GM18517 (cell line): ENCODE data around the gene SETD5.

Experiments
- ATAC-seq: cut with Tn5 transposase; IDR thresholded peaks from one replicate; pipeline ENCODE4 v1.9.1; 2021; ENCODE audit warnings: mild to moderate bottlenecking, moderate library complexity; ENCODE audit not compliant: unreplicated experiment

The SETD5 gene

GRCh38 chr3:9397332-9397905 lies at the start of gene SETD5:
Gene SETD5 (plus strand): TSS chr3:9397615. CDS start chr3:9428939, 31,324 bp downstream.
- ATAC-seq, result peak; percentile 37

DNA sequence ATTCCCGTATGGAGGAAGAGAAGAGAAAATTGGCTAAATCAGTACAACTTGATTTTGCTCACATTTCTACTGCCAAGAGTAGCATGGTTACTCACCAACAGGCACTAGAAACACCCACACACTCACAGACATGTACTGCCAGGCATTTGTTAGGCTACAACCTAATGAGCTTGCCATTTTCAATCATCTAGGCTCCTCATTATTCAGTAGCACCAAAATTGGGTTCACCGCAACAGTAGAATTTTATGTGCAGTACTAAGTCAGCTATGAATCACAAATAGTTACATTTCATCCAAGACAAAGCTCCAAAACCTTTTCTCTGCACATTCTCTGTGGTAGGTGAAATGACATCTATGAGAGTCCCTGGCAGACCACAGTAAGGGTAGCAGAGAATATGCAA lies 49.5 kb upstream of the SETD5 start:
- ATAC-seq, result no peak

GRCh38 chr3:9349321-9350117 lies 47.9 kb upstream of the SETD5 start:
- no peak for ATAC-seq

GRCh38 chr3:9351709-9352126 lies 45.7 kb upstream of the SETD5 start:
- ATAC-seq, result no peak

DNA sequence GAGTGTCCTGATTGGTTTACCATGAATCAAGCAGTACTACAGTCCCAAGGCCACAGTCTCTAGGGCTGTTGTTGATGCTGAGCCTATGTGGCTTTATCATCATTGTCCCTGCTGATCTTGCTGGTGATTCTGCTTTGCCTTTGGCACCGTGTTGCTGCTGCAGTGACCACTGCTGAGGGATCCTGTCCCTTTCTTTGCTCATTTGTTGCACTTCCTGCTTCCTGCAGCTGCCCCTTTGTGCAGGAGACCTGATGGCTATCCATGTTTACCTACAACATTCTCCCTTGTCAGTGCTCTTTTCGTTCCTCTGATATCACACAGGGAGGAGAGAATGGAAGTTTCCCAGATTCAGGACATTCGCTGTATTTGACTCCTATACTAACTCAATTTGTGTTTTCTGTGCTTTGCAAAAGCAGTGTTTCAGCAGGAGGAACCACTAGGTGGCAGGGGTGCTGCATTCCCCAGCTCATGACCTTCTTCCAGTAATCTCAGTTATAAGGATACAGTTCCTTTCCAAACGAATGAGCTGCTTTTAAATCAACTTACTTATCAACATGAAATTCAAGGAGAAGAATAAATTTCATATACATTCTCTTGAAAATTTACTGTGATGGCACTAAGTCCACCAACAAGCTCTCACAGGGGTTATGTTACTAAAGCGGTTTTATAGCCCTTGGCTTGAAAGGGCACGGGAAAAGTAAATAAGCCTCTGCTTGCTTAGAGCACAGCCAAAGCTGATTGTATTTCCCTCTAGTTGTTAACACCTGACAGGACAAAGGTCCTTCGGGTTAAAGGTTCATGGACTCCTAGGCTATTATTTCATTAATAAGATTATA lies 44.3 kb upstream of the SETD5 start:
- ATAC-seq, result no peak

DNA sequence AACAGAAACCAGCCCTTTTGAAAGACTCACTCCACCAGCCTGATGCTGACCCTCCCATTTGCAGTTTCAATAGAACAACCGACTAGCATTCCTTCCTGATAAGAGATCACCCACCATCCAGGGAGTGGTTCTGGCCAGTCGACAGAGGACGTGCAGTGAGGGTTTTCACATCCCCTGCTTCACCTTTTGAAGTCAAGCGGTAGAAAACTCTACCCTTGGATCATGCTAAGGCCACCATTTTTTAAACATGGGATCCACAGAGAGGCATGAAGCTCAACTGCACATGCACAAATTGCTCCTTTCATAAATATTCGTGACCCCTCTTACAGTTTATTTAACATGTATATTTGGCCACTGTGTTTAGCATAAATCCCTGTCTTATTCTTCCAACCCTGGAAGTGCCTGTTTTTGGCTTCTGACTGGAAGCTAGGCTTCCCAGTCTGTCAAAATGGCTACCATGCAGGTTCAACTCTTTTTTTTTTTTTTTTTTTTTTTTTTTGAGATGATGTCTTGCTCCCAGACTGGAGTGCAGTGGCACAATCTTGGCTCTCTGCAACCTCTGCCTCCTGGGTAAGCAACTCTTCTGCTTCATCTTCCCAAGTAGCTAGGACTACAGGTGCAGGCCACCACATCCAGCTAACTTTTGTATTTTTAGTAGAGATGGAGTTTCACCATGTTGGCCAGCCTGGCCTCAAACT lies 35.6 kb upstream of the SETD5 start:
- ATAC-seq, result no peak

- peak; percentile 89 for ATAC-seq
Measured at GRCh38 chr3:9362731-9363530, 34.5 kb upstream of the SETD5 start, which contains the start of gene THUMPD3. Gene THUMPD3 (plus strand): TSS chr3:9363054. CDS start chr3:9365069, 2,015 bp downstream.

DNA sequence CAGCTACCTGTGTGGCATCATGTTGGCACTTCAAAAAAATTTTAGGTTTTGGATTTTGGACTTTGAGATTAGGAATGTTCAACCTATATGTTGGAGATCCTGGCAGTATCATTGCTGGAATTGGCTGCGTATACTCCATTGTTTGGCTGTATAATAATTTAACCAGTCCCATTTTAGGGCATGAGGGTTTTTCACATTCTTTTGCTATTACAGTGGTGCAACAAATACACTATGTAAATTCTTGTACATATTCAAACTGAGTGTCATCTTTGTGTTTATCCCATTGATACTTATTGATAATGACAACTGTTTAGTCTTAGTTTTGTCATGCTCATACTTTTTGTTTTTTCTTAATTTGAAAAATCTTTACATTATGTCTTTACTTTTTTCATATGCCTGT lies 27.9 kb upstream of the SETD5 start:
- ATAC-seq, result no peak

DNA sequence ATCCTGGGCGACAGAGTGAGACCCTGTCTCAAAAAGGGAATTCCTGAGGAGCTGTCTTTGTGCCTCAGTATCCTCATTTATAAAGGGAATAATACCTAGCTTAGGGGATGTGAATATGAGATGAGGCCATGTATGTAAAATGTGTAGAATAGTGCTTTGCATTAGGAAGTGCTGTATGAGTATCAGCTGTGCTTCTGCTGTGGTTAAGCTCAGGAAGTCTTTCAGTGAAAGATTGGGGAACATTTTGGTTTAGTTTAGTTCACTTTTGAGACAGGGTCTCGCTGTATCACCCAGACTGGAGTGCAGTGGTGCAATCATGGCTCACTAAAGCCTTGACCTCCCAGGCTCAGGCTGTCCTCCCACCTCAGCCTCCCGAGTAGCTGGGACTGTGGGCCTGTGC lies 23.9 kb upstream of the SETD5 start:
- no peak for ATAC-seq

DNA sequence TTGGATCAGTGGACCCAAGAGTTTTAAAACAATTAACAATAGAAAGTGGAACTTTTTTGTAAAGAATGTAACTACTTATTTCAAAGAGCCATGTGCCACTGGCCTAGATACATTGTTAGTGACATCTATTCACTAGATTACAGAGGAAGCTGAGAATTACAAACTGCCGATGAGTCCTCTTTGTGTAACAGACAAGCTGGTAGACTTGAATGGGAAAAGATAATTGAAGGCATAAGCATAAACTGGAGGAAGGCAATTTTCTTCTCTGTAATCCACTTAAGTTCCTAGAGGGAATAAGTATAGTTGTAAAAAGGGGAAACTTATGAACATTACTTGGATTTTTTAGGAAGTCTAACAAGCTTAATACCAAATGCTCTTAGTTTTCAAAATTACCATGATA lies 19.4 kb upstream of the SETD5 start:
- no peak for ATAC-seq

DNA sequence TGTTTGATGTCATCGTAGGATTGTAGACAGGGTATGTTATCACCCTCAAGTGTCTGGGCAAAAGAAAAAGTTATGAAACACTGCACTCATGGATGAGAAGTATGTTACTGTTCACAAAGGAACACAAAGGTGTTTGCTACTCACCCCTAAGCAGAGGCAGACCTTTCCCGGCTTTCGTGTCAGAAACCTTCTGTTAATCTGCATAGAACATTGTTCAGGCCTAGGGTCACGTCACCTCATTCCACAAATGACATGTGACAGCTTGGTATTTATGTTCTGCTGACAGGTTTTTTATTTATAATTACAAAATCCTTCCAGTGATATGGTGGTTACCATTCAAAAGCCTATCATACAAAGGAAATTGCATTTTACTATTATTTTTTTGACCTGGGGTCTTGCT lies 18.1 kb upstream of the SETD5 start:
- no peak for ATAC-seq

DNA sequence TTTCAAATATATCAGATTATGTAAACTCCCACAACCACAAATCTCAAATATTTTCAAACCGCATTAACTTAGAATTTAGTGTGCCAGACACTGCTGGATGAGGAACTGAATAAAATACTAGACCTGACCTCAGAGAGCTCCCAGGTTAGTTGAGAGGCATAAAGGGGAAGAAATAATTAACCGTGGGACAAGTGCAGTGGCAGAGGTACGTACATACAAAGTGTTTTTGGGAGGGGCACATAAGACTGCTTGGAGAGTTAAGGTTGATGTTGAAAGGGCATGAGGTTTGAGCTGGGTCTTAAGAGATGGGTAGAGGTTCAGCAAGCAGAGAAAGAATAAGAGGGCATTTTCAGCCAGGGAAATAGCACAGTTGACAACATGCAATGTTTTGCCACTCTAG lies 17.4 kb upstream of the SETD5 start:
- ATAC-seq, result no peak

DNA sequence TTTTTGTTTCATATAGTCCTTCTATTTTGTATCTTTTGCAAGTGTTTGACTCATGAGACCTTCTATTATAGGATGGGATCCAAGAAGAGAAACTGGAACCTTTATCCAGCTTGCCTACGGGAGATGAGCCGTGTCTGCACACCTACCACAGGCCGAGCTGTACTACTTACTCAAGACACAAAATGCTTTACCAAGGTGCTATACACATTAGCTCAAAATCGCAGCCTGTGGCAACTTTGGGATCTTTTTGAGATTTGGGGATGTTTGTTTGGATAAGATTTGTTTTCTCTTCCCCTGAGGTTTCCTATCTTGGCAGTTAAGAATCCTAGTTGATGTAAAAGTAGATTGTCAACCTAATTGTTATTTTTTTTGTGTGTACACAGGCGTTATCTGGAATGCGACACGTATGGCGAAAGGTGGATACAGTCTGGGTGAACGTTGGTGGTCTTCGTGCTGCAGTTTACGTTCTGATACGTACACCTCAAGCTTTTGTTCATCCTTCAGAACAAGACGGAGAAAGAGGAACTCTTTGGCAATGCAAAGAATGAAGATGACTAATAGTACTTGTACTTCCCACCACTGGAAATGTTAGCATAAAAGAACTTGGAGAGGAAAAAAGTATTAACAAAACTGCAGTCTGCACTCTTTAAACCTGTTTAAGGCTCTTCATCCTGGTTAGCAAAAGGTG lies 13.1 kb upstream of the SETD5 start:
- ATAC-seq, result no peak

DNA sequence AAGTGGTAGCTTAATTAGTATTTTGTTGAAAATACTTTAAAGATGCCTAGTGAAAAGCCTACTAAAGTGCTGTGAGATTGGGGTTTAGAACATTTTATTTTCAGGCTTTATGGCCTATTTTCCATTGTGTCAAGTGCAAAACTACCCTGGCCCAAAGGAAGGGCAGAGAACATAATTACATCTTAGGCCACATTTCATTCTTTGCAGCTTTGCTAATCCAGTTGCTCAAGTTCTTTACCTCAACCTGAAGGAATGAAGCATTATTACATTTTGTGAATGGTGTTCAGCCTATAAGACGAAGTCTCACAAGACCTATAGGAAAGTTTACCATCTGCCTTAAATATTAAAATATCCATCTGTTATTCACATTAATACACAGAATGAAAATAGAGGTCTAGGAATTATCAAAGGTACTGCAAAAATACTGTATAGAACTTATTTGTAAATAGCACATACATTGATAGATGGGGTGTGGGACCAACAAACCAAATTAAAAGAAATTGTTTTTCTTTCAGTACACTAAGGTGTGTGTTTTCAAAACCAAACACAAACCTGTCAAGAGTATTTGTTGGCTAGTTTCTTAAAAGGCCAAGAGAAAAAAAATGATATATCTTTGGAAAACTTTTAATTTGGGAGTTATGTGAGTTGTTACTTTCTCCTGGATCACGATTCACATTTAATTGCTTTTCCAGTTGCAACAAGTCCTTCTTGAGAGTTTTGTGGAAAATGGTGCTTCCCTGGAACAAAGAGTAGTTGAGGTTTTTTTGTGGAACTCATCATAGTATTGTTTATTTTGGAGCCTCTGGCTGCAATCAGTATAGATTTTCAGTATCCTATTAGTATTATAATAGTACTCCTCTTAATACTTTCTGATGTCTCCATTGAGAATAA lies 12.0 kb upstream of the SETD5 start:
- ATAC-seq, result no peak

DNA sequence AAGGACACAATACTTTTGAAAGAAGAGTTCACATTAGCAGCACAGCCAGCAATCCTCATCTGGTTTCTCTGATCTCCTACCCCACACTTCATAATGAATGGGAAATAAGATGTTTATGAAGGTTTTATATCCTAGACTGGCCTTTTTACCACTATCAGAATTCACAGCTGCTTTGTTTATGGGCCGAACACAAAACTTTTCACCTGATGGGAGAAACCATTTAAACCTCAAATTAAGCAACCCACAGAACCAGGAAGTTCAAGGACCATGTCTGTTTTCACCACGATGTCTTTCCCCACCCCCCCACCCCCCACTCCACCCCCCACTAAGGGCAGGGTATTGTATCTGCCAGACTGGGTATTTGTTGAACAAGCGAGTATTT lies 11.3 kb upstream of the SETD5 start:
- no peak for ATAC-seq

- no peak for ATAC-seq
Measured at GRCh38 chr3:9386501-9387321, 10.7 kb upstream of the SETD5 start.

DNA sequence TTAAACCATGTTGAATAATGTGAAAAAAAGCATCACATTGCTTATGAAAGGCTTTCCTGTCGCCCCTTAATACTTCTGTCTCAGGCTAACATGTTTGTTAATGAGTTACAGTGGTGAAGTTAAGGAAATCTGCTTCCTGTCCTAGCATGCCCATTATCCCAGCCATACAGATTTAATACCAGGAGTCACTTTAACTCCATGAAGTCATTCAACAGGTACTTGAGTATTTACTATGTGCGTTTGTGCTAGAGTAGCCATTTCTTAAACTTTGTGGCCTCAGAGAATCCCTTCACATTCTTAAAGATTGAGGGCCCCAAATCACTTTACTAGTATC lies 10.1 kb upstream of the SETD5 start:
- no peak for ATAC-seq

- no peak for ATAC-seq
Measured at GRCh38 chr3:9388142-9388541, 9.3 kb upstream of the SETD5 start.
